Middle frontal gyrus (tissue), 1 donor: ENCODE data around the gene CCDC192.

Source experiments
- DNase-seq: peaks from one replicate; pipeline ENCODE4 v3.0.0-alpha.2; 2015; ENCODE audit warnings: low spot score; ENCODE audit errors: extremely low spot score

Gene CCDC192

DNA sequence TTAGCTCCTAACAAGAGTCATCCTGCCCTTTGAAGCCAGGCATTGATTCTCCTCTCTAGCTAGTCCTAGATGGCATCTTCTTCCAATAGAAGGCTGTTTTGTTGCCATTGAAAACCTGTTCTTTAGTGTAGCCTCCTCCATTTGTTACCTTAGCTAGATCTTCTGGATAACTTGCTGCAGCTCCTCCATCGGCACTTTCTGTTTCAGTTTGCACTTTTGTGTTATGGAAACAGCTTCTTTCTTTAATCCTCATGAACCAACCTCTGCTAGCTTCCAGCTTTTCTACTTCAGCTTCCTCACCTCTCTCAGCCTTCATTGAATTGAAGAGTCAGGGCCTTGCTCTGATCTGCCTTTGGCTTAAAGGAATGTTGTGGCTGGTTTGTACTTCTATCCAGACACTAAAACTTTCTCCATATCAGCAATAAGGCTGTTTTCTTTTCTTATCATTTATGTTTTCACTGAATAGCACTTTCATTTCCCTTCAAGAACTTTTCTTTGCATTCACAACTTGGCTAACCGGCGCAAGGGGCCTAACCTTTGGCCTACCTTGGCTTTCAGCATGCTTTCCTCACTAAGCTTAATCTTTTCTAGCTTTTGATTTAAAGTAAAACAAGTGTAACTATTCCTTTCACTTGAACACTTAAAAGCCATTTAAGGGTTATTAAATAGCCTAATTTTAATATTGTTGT lies 213.8 kb downstream of the CCDC192 start:
- no peak for DNase-seq

DNA sequence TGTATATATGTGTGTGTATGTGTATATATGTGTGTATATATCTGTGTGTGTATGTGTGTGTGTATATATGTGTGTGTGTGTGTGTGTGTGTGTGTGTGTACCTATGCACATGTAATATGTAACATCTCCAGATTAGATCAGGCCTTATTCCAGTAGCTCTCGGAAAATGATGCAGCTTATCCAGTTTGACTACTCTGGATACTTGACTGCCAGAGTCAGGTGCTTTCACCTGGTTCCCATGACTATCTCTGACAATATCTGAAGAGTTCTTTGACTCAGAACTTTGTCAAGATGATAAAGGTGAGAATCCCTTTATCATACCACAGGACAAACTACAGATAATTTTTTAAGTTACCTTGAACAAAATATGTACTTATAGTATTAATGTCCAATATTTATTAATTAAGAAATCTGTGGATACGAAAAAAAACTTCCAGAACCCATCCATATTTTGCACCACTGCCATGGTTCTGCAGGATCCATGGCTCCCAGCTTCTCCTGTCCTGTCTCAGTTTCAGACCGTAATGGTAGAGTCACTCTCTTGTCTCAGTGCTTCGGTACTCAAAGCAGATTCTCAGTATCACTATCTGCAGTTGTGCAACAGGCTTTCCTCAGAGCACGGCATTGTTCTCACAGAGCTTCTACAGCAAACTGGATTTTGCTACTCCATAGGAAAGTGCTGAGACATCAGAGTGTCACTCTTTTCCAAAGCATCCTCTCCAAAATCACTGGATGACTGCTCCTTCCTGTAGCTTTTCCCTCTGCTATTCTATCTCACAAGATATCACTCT lies 216.0 kb downstream of the CCDC192 start:
- no peak for DNase-seq

DNA sequence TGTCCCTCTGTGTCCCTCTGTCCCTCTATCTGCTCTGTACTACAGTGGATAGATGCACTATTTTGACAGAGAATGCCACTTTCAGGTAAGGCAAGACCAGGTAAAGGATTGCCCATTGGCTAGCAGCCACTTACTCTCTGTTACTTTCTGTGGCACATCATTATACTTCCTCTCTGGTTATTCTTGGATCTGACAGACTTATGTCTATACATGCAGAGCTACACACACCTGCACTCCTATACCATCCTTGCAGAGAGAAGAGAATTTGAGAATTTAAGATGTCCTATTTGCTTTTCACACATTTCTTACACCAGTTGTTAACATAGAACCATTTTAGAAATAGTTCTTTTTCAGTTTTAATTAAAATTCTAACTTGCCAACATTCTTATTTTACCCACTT lies 216.6 kb downstream of the CCDC192 start:
- DNase-seq: no peak

DNA sequence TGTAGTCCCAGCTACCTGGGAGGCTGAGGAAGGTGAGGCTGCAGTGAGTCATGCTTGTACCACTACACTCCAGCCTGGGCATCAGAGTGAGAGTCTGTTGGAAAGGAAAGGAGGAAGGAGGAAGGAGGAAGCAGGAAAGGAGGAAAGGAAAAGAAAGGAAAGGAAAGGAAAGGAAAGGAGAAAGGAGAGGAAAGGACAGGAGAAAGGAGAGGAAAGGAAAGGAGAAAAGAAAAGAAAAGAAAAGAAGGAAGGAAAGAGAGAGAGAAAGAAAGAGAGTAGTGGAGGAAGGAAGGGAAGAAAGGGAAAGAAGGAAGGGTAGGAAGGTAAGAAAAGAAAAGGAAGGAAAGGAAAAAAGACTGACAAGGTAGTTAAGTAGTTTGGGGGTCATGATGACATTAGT lies 217.7 kb downstream of the CCDC192 start:
- no peak for DNase-seq

DNA sequence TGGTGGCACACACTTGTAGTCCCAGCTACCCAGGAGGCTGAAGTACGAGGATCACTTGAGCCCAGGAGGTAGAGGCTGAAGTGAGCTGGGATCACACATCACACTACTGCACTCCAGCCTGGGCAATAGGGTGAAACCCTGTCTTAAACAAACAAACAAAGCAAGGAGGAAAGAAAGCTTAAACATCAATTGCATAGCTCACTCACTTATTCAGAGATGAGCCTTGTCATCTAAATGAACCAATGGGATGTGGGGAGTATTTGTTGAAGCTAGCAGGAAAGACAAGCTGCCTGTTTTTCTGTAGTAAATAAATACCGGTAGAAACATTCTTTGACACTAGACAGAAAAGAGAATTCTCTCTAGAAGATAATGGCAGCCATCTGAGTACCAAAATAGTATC lies 219.4 kb downstream of the CCDC192 start:
- DNase-seq: no peak

DNA sequence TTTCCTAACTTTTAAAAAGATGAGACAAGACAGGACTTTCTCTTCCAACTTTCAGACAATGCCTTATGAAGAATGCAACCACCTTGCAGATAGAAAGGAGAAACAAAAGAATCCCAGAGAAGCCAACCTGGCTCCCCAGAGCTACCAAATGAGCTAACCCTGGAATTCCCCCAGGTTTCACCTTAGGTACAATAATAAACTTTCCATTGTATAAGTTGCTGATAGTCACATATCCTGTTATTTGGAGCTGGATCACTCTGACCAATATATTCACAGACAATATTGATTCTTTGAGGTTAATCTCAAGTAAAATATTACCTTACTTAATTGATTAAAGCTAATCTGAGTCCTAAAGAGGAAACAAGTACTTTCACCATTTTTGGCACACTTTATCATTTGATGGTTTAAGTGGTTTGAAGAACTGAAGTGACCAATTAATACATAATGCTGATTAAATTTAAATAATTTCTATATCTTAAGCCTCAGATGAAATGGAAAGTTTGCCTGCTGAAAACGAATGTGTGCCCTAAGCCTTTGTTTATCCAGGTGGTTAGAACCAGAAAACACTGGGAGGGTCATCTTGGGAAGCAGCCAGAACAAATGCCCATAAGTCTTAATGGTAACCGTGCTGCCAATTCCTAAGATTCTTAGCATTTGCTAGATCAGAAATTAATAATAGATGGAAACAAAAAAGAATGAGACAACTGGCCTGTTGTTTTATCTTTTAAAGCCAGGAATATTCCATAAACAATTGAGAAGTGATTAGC lies 220.8 kb downstream of the CCDC192 start:
- no peak for DNase-seq

DNA sequence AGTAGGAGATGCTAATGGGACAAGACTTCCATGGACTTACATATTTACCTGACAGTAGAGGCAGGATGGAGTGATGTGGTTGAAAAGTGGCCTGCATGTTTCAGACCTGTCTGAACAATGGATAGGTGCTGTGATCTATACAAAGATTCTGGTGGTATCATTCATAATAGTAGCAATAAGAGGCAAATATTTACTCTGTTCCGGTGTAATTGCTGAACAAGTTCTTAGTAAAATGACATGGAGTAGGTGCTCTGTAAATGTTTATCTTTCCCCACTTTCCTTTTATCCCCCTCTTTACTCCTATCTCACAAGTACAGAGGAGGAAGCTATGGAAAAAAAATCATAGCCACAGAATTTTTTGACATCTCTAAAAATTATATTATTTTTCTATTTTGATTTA lies 221.4 kb downstream of the CCDC192 start:
- no peak for DNase-seq

DNA sequence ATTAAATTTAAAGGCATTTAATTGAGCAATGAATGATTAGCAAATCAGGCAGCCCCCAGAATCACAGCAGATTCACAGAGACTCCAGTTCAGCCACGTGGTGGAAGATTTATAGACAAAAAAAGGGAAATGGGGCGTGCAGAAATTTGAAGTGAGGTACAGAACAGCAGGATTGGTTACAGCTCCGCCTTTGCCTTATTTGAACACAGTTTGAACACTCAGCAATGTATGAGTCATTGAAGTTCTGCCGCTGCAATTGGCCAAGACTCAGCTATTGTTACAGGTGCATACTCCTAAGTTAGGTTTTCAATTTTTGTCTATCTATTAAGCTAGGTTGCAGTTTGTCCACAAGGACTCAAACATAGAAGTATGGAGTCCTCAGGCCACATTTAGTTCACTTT lies 222.7 kb downstream of the CCDC192 start:
- DNase-seq: no peak

DNA sequence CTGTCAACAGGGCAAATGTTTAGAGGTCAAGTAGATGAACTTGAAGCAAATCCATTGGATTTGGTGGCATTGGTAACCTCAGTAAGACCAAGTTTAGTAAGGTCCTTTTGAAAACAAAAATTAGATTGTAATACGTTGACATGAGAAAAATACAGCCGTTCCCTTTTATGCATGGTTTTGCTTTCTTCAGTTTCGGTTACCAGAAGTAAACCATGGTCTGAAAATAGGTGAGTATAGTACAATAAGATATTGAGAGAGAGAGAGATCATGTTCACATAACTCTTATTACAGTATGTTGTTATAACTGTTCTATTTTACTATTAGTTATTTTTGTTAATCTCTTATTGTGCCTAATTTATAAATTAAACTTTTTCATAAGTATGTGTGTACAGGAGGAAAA lies 223.8 kb downstream of the CCDC192 start:
- DNase-seq: no peak

DNA sequence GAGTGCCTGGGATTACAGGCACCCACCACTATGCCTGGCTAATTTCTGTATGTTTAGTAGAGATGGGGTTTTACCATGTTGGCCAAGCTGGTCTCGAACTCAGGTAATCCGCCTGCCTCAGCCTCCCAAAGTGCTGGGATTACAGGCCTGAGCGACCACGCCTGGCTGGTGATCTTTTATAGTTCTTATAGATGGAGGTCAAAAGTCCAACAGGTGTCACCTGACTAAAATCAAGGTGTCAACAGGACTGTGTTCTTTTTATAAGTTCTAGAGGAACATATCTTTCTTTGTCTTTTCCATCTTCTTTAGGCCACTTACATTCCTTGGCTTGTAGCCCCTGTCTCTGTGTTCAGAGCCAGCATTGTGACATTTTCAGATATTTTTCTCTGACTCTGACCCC lies 224.9 kb downstream of the CCDC192 start:
- no peak for DNase-seq

DNA sequence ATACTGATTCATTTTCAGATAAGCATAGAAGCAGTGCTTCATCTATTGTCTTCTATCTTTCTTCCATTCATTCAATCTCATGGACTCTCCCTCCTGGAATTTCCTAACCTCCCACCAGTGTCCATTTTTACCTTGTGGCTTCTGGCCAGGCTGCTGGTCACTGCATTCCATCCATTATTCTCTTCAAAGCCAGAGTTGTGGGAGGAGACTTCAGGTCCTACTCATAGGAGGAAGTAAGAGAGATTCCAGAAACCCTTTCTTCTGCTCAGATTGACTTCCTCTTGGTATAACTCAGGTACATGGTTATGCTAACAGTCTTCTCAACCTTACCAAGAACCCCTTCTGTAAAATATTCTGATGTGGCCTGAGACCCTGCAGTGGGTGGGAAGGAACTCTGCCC lies 227.1 kb downstream of the CCDC192 start:
- DNase-seq: no peak

DNA sequence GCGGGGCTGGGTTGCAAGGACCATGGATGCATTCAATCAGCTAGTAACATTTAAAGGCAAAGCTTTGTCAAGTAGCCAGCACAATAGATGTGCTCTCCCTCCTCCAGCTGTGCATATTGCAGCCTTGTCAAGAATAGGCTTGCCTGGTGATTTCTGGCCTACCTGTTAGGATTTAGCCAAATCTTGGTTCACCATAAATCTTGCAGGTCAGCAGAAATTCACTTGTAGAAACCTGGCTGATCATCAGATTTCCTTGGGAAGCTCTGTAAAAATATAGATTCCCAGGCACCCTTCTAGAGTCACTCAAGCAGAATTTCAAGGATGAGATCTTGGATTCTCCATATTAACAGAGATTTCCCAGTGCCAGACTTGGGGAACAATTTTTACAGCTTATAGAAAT lies 228.2 kb downstream of the CCDC192 start:
- no peak for DNase-seq

DNA sequence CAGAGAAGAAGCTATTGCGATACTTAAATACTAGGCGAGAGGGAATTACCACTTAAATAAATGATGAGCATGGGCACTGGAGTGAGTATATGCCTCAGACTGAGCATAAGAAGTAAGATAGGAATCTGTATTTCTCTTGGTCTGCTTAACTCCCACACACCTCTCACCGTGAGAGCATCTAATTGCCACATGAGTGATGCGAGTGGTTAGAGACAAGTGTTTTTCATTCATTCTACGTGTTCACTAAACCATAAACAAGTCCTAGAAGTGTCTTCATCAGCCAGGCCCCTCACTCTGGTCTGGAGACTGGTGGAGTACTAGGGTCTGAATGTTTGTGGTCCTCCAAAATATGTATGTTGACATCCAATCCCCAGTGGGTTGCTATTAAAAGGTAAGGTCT lies 230.2 kb downstream of the CCDC192 start:
- no peak for DNase-seq

DNA sequence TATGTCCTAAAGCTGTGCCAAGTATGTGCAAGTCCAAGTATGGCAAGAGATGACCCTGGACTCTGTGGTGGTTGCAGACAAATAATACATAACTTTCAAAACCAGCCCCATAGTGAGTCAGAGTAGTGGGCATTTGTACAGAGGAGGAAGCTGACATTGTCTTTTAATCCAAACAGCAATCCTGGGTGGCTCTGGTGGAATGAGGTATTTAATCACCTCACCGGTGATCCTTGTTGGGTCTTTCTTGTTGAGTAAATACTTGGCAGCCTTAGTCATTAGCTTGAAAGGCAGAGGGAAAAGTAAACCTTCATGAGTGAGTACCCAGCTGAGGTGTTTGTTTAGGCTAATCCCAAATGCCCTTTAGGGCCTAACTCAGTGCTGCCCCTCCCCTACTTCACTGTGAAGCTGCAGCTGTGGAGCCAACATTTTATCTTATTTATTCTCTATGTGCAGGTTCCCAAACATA lies 231.6 kb downstream of the CCDC192 start:
- DNase-seq: no peak

DNA sequence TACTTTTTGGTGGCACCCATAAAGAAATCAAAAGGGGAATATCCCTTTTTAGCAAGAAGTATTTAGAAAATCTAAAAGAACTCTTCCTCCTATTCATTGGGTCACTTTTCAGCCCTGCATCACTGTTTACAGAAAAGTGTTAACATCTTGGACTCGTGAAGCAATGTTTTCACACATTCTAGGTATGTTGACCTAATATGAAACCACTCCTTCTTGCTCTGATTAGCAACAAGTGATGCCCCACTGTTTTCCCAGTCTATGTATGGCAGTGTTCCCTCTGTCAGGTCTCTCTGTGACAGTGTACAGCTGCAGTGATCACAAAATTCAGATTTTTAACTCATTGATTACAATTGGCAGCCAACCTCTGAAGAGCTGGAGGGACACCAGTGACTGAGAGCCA lies 232.2 kb downstream of the CCDC192 start:
- no peak for DNase-seq

DNA sequence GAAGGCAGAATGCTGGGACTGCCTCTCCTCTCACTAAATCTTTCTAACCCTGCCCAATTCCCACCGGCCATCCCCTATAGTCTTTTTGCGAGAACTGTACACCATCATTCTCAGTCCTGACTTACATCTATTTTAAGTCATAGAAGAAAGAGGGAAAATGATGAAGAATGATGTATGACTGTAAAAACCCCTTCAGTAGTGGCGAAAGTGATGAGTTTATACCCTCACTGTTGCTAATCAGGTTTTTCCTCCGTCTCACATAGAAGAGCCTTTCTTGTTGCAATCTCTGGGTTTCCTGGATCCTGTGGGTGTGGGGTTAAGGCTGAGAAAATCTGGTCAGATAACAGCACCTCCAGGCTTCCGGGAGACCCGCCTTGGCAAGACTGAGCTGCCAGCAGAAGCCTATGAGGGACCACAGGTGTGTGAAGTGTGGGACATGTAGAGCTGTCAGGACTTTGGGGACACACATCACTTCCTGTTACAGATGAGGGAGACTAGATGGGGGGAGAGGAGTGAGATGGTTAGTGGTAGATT lies 233.3 kb downstream of the CCDC192 start:
- no peak for DNase-seq

DNA sequence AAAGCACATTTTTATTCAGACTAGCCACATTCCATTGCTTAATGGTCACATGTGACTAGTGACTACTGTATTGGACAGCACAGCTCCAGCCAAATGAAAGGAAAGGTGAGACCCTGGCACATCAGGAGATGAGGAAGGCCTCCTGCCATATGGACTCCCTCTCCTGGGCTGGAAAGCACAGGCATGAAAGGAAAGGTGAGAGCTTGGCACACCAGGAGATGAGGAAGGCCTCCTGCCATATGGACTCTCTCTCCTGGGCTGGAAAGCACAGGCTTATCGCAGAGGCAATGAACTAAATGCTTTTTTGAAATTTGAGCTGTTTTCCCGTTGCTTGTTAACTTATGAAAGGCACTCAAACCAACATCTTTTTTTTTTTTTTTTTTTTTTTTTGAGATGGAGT lies 235.6 kb downstream of the CCDC192 start:
- DNase-seq: no peak

DNA sequence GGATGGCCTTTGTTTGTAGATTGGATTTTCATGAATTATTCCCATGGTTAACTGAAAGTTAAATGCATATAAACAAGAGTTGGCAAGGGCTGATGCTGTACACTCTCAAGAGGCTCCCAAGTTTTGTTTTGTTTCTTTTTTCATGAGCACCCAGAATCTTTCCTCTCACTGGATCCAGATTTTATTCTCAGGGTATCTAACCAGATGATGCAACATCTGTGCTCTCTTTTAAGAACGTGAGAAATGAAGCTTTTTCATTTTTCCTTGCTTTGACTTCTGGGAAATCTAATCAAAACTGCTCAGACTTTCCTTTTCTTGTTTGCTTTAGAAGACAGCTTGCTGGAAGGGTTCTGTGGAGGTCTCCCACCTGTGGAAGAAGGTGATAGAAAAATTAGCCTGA lies 237.7 kb downstream of the CCDC192 start:
- no peak for DNase-seq

DNA sequence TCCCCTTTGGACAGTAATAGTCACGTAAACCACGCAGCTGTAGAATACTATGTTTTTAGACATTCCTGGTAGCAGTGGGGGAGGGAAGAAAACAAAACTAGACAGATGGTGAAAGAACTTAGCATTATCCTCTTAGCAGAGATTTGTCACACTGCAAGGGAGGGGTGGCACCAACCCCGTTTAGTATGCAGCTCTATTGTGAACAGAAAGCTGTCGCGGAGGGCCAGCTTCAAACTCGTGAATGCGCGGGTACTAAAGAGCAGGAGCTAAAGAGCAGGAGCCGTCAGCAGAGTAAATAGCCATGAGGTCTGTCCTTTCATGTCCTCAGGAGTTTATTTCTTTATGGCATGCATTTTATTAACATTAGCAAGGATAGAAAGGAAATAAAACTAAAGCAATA lies 238.5 kb downstream of the CCDC192 start:
- DNase-seq: no peak

DNA sequence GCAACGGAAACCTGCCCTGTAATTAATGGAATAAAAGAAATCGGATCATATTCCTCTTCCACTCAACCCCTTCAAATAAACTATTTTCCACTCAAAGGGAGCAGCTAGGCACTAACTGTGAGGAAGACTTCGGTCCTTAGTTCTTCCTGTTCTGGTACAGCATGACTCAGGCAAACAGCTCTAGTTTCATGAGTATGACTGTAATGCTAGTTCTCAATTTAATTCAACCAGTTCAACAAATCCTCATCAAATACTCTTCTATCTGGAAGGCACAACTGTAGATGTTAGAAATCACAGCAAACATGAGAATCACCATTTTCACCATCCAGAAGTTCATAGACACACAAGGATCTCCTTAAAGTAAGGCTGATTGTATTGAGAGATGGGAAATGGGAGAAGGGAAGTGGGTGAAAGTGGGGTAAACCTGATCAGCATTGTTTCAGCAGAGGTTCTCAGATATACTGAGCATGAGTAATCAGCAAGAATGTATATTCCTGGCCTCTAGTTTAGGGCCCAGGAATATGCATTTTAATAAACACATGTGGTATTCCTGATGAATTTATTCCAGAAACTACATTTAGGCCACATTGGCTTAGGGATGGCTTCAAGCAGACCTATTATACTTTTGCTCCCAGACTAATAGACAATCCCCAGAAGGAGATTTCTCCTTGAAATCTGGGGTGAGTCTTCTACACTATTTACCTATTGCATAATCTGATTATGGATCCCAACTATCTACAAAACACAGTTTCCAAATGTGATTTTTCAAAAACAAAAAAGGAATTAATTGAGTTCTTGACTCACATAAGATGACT lies 239.3 kb downstream of the CCDC192 start:
- no peak for DNase-seq

DNA sequence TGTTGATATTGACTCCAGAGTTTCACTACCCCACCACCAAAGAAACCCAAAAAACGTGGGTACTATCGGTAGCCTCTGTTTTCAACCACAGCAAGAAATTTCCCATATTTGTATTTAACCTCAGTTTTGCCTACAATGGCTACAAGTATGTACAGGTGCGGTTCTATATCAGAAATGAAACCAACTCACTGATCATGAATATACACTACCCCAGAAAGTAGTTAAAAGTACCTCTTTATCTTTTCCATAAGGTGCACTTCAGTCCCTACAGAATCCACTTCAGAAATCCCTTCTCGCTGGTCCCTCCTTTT lies 239.8 kb downstream of the CCDC192 start:
- no peak for DNase-seq
